Measurements from ENCODE around the gene ASAP2. TPM values are rescaled to one million over a fixed set of nuclear protein-coding genes. Genes with fewer than 3 reads are reported as not detected.

ASAP2 gene
- polyA plus RNA-seq, 1 donor (not counting 4 experiments of a cell fraction or from before 2014, with no cell fraction given), result 54.2 TPM

DNA sequence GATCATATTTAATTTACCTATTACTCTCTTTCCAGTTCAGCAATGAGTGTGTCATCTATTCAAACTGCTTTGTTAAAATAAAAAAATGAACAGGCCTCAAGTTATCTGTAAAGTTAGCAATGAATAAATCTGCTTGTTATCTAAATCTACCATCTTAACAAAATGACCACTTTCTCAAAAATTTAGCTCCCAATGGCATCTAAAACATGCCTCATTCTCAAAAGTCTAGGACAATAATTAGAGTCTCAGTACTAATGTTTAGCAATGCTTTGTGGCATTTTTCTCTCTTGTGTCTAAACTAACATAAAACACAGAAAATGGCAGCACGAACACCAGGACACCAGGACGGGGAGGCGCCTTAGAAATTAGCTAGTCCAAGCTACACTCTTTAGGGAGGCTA is 3.6 kb upstream of the ASAP2 start:
- Histone ChIP-seq H3K9ac (ENCODE audit: control insufficient read depth, extremely low read depth, insufficient read depth, low read length) (no peak overlapping the region), H3K4me3 (ENCODE audit: control insufficient read depth in 2 of 3, extremely low read depth in 1 of 3, insufficient read depth in 2 of 3, low read depth in 1 of 3, low read length in 3 of 3) (no peak overlapping the region), H3K27me3 (ENCODE audit: control insufficient read depth, extremely low read depth, insufficient read depth, low read length) (no peaks in the 10 kb centered on the region), H3K4me2 (ENCODE audit: control insufficient read depth, extremely low read depth, insufficient read depth, low read depth, low read length) (no peak overlapping the region), H3K9me3 (ENCODE audit: control insufficient read depth, low read depth, low read length) (no peaks in the 10 kb centered on the region), H3K36me3 (ENCODE audit: control insufficient read depth in 2 of 2, extremely low read depth in 1 of 2, insufficient read depth in 2 of 2, low read length in 2 of 2) (peaks cover 0 to 2% of the 10 kb centered on the region in 2 experiments), H3K4me1 (ENCODE audit: control insufficient read depth, extremely low read depth, insufficient read depth, low read length) (peaks cover 6% of the 10 kb centered on the region), H3K79me2 (ENCODE audit: control insufficient read depth, insufficient read depth, low read length) (peaks cover 12% of the 10 kb centered on the region), H2AFZ (ENCODE audit: control insufficient read depth, low read length) (no peak overlapping the region), H3K9me1 (ENCODE audit: control insufficient read depth, extremely low read depth, insufficient read depth, low read length) (no peaks in the 10 kb centered on the region), H4K20me1 (ENCODE audit: control insufficient read depth, extremely low read depth, insufficient read depth, low read length) (no peaks in the 10 kb centered on the region), H3K27ac (ENCODE audit: control insufficient read depth, insufficient read depth, low read length) (no peak overlapping the region)
- DNase-seq (ENCODE audit: low read depth, low spot score) (no peak), FAIRE-seq (no peak)
- dilution Hi-C loops (cut with MboI; ENCODE audit: extremely low pct_ligation_motif_present, low sequenced_read_pairs), result no loop called here
- no peak for TF ChIP-seq EZH2 (IDR thresholded peaks at IDR 0.05; ENCODE audit: low read length)
- TF ChIP-seq, protein P1, sequence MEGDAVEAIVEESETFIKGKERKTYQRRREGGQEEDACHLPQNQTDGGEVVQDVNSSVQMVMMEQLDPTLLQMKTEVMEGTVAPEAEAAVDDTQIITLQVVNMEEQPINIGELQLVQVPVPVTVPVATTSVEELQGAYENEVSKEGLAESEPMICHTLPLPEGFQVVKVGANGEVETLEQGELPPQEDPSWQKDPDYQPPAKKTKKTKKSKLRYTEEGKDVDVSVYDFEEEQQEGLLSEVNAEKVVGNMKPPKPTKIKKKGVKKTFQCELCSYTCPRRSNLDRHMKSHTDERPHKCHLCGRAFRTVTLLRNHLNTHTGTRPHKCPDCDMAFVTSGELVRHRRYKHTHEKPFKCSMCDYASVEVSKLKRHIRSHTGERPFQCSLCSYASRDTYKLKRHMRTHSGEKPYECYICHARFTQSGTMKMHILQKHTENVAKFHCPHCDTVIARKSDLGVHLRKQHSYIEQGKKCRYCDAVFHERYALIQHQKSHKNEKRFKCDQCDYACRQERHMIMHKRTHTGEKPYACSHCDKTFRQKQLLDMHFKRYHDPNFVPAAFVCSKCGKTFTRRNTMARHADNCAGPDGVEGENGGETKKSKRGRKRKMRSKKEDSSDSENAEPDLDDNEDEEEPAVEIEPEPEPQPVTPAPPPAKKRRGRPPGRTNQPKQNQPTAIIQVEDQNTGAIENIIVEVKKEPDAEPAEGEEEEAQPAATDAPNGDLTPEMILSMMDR (optimal IDR thresholded peaks at IDR 0.05 in 1 of 3, IDR thresholded peaks at IDR 0.05 in 1 of 3, conservative IDR thresholded peaks at IDR 0.05 in 1 of 3; ENCODE audit: extremely low read depth in 1 of 3, insufficient read depth in 2 of 3, low read length in 3 of 3), result no peak

GRCh38 chr2:9203876-9204275 is 2.7 kb upstream of the ASAP2 start:
- Histone ChIP-seq H4K20me1 (ENCODE audit: control insufficient read depth, extremely low read depth, insufficient read depth, low read length) (no peaks in the 10 kb centered on the region), H3K4me1 (ENCODE audit: control insufficient read depth, extremely low read depth, insufficient read depth, low read length) (peaks cover 6% of the 10 kb centered on the region), H3K9ac (ENCODE audit: control insufficient read depth, extremely low read depth, insufficient read depth, low read length) (no peak overlapping the region), H3K9me1 (ENCODE audit: control insufficient read depth, extremely low read depth, insufficient read depth, low read length) (no peaks in the 10 kb centered on the region), H3K9me3 (ENCODE audit: control insufficient read depth, low read depth, low read length) (no peaks in the 10 kb centered on the region), H3K27me3 (ENCODE audit: control insufficient read depth, extremely low read depth, insufficient read depth, low read length) (no peaks in the 10 kb centered on the region), H3K4me2 (ENCODE audit: control insufficient read depth, extremely low read depth, insufficient read depth, low read depth, low read length) (no peak overlapping the region), H3K27ac (ENCODE audit: control insufficient read depth, insufficient read depth, low read length) (no peak overlapping the region), H2AFZ (ENCODE audit: control insufficient read depth, low read length) (no peak overlapping the region), H3K79me2 (ENCODE audit: control insufficient read depth, insufficient read depth, low read length) (peaks cover 21% of the 10 kb centered on the region), H3K36me3 (ENCODE audit: control insufficient read depth in 2 of 2, extremely low read depth in 1 of 2, insufficient read depth in 2 of 2, low read length in 2 of 2) (peaks cover 0 to 3% of the 10 kb centered on the region in 2 experiments), H3K4me3 (ENCODE audit: control insufficient read depth in 2 of 3, extremely low read depth in 1 of 3, insufficient read depth in 2 of 3, low read depth in 1 of 3, low read length in 3 of 3) (no peak overlapping the region)
- TF ChIP-seq EZH2 (IDR thresholded peaks at IDR 0.05; ENCODE audit: low read length), result no peak
- TF ChIP-seq, protein P1 (optimal IDR thresholded peaks at IDR 0.05 in 1 of 3, IDR thresholded peaks at IDR 0.05 in 1 of 3, conservative IDR thresholded peaks at IDR 0.05 in 1 of 3; ENCODE audit: extremely low read depth in 1 of 3, insufficient read depth in 2 of 3, low read length in 3 of 3), result no peak
- dilution Hi-C loops (cut with MboI; ENCODE audit: extremely low pct_ligation_motif_present, low sequenced_read_pairs), result no loop called here
- no peak for DNase-seq (ENCODE audit: low read depth, low spot score)
- FAIRE-seq, result no peak
